WI38 (cell line): ENCODE data around the gene EPHB4.
"Not testable (repeated sequence)": the region's sequence is repeated elsewhere in the genome, so short reads cannot be mapped to it uniquely, and the experiment has no call there.

ENCODE experiments used
- H3K4me3 ChIP-seq: 2 replicates; pipeline ENCODE4 v1.5.1; 2011; ENCODE audit warnings: low read depth, mild to moderate bottlenecking, control low read depth, low read length
- CTCF ChIP-seq: IDR thresholded peaks from 2 replicates; pipeline ENCODE4 v1.5.1; 2012; ENCODE audit warnings: low read depth, mild to moderate bottlenecking, control low read depth, low read length

Gene EPHB4

GRCh38 chr7:100779359-100779758 lies 48.0 kb downstream of the EPHB4 start:
- no peak for TF ChIP-seq CTCF
- H3K4me3 ChIP-seq: no peak overlapping the region

GRCh38 chr7:100778061-100778621 lies 49.2 kb downstream of the EPHB4 start:
- H3K4me3 ChIP-seq: no peak overlapping the region
- no peak for TF ChIP-seq CTCF

GRCh38 chr7:100773491-100773890 lies 53.8 kb downstream of the EPHB4 start:
- TF ChIP-seq CTCF: no peak
- H3K4me3 ChIP-seq: no peak overlapping the region

- no peak for TF ChIP-seq CTCF
- no peak overlapping the region for H3K4me3 ChIP-seq
Measured at GRCh38 chr7:100768784-100769183, 58.5 kb downstream of the EPHB4 start.

- H3K4me3 ChIP-seq: no peak overlapping the region
Measured at GRCh38 chr7:100765250-100765649, 62.1 kb downstream of the EPHB4 start.

GRCh38 chr7:100764841-100765240 lies 62.5 kb downstream of the EPHB4 start:
- no peak for TF ChIP-seq CTCF
- no peak overlapping the region for H3K4me3 ChIP-seq

More at GRCh38 chr7:100765250-100765649, 62.1 kb downstream of the EPHB4 start:
- TF ChIP-seq CTCF: no peak

GRCh38 chr7:100763556-100764140 lies 63.7 kb downstream of the EPHB4 start:
- no peak for TF ChIP-seq CTCF
- H3K4me3 ChIP-seq: no peak overlapping the region

- H3K4me3 ChIP-seq: not testable (repeated sequence)
Measured at GRCh38 chr7:100762841-100763240, 64.5 kb downstream of the EPHB4 start.
